H1 (cell line): ENCODE data around the gene SRP9. TPM values are rescaled to one million over a fixed set of nuclear protein-coding genes. Genes with fewer than 3 reads are reported as not detected.

Experiments
- JUN ChIP-seq: IDR thresholded peaks from 2 replicates; pipeline ENCODE4 v1.6.1; 2011; ENCODE audit warnings: low read depth, mild to moderate bottlenecking, improper control_type of control experiment, low read length
- polyA plus RNA-seq, 7 experiments: library from polyadenylated mRNA; depleted of rRNA in 3 of 7; stranded (reverse) in 5 of 7; unstranded in 2 of 7; fragments of >200 nt in 5 of 7; fragments of 200-250 nt in 2 of 7; gene quantifications; 1 replicate in 5 of 7; 2 replicates in 1 of 7; 4 replicates in 1 of 7; pipeline versions ENCODE4 v1.2.1 to v1.2.3, GENCODE V29; 2011 to 2013; ENCODE audit warnings: missing spikeins in 2 of 7, mixed read lengths in 2 of 7
- total RNA-seq: library from RNA; stranded (reverse); fragmentation: NEBNext Ultra II Directional; extraction: Animal tissue kit (Norgen Biotek cat#: 25700); gene quantifications from 2 replicates; pipeline ENCODE4 v1.2.1, GENCODE V29; 2021

Gene SRP9
- total and polyA plus RNA-seq, 2 of the 8 experiments (the other 6 are each of a cell fraction or from before 2014, with no cell fraction given), result 446 to 572 TPM

GRCh38 chr1:225755671-225756319, 21.8 kb upstream of the SRP9 start (continued):
- TF ChIP-seq JUN, result no peak
